GOT3 (cell line): ENCODE results near the gene SKAP1.
"Not testable (repeated sequence)": the region's sequence is repeated elsewhere in the genome, so short reads cannot be mapped to it uniquely, and the experiment has no call there.

Source experiments
- DNase-seq: peaks from one replicate; lab custom pipeline; 2025; ENCODE audit warnings: mixed read lengths; lab: John Stamatoyannopoulos, UW

SKAP1 gene

GRCh38 chr17:48429638-48430586 lies at the start of gene SKAP1:
TSS of gene SKAP1 (minus strand) at chr17:48430214.
- DNase-seq: no peak

- DNase-seq: no peak
These were observed 49.0 kb upstream of the SKAP1 start for GRCh38 chr17:48479014-48479402.

DNA sequence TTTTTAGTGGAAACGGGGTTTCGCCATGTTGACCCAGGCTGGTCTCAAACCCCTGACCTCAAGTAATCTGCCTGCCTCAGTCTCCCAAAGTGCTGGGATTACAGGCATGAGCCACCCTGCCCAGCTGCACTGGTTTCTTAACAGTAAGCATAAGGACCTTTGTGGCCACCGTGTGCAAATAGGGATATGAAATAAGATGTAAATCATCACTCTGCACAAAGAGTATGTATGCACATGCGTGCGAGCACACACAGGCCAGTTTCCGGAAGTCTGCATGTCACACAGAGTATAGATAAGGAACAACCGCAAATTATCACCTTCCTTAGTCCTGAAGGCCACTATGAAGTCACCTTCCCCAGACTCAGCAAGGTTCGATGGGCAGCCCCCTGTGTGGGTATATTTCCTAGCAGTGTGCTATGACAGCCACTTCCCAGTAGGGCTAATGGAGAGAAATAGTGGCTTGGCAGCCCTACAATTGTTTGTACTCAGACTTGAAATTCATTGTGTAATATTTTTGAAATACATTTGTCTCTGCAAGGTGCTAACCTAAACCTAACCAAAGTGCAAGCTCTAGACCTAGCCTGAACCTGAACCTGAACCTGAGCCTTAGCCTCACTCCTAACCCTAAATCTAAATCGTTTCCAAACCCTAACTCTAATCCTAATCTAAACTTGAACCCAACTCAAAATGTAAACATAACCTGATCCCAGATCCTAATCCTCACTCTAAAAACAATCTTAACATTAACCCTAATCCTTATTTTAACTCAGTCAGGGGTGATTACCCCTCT lies 48.4 kb upstream of the SKAP1 start:
- DNase-seq: no peak

DNA sequence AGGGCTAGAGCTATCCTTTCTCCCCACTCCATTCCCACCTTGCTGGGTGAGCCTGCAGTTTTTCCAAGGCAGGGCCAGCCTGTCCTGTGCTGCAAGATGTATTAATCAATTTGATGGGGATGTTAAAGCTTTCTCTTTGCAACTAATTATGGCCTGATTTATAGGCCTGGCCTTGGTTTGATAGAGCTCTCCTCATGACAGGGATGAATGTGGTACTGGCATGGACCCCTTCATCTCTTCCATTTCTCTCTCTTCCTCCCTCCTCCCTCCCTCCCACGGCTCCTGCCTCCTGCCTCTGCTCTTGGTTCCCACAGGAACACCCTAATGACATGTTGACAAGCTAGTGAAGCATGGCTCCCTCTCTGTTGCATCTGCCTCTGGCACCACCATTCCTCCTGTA lies 47.2 kb upstream of the SKAP1 start:
- DNase-seq: no peak

- no peak for DNase-seq
These were observed 42.6 kb upstream of the SKAP1 start for GRCh38 chr17:48472411-48473281.

GRCh38 chr17:48471817-48472410 lies 41.9 kb upstream of the SKAP1 start:
- DNase-seq: no peak

DNA sequence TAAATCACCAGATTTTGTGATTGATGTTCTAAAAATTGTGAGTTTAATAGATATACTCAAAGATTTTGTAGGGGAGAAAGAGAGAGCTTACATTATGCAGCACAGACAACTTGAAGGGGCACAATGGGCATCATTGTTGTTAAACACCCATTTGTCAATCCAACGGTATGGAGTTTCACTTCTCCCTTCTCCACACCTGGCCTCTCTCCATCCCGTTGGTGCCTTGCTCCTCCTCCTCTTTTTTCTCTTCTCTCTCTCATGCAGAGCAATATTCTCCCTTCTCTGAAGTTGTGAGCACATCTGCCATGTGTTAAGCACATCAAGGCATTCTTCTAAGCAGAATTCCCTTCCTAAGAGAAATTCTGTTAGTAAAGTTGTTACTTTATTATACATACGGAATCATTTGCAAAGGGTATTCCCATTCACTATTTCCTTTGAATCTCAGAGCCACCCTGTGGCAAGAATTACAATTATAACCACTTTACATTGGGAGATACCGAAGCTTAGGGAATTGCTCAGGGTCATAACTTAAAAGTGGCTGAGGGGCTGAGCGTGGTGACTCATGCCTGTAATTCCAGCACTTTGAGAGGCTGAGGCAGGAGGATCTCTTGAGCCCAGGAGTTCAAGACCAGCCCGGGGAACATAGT lies 40.5 kb upstream of the SKAP1 start:
- DNase-seq: no peak

GRCh38 chr17:48469227-48469626 lies 39.2 kb upstream of the SKAP1 start:
- no peak for DNase-seq

GRCh38 chr17:48468299-48468698 lies 38.3 kb upstream of the SKAP1 start:
- no peak for DNase-seq

DNA sequence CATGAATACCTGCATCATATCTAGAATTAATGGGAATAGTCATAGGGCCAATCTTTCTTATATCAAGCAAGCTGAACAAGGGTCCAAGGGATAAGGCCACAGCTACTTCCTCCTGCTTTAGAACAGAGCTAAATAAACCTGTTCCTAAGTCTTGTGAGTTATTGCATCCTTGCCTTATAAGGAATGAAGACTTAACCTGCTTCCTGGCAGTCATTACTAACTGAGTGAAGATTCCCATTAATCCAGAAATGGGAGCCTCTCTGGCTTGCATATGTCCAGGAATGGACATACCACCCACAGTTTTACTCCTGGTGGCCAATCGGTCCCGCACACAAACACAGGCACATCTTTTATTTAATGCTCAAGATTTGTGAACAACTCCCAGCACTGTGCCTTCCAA lies 35.9 kb upstream of the SKAP1 start:
- no peak for DNase-seq

DNA sequence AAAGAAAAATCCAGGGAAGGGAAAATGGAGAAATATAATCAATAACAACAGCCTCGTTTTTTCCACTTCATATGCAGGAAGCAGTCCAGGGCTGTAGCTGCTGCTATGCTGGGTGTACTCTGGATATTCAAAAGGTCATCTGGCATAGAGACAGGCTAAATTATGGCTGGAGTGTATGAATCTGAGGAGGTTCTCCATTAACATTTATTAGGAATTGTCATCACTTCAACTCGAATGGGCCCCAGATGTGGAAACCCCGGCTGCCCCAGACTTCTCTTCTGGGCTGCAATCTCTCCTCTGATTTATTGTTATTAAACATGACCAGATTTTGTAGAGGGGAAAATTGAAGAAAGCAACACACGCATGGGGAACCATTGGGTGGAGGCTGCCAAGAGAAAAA lies 33.5 kb upstream of the SKAP1 start:
- no peak for DNase-seq

- no peak for DNase-seq
These were observed 32.9 kb upstream of the SKAP1 start for GRCh38 chr17:48462946-48463345.

- DNase-seq: no peak
These were observed 30.0 kb upstream of the SKAP1 start for GRCh38 chr17:48460052-48460451.

- no peak for DNase-seq
These were observed 29.2 kb upstream of the SKAP1 start for GRCh38 chr17:48459070-48459844.

- no peak for DNase-seq
These were observed 27.2 kb upstream of the SKAP1 start for GRCh38 chr17:48457080-48457836.

GRCh38 chr17:48456589-48456988 lies 26.6 kb upstream of the SKAP1 start:
- no peak for DNase-seq

DNA sequence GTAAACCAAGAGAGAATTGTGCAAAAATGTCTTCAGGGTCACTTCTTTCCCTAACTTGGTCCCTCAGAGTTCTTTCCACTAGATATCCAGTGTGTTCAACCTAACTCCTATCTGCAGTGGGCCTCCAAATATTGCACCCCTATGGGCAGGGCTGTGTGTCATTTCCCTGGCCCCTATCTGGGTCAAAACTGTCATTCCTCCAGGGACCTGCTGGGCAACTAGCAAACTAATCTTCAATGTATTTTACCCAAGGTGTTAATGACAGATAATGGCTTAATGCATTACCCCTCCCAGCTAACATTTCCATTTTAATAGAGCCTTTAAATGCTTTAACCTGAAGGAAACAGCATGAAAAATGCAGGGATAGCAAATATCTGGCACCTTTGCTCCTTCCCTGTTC lies 25.8 kb upstream of the SKAP1 start:
- no peak for DNase-seq

GRCh38 chr17:48453447-48453846 lies 23.4 kb upstream of the SKAP1 start:
- DNase-seq: no peak

DNA sequence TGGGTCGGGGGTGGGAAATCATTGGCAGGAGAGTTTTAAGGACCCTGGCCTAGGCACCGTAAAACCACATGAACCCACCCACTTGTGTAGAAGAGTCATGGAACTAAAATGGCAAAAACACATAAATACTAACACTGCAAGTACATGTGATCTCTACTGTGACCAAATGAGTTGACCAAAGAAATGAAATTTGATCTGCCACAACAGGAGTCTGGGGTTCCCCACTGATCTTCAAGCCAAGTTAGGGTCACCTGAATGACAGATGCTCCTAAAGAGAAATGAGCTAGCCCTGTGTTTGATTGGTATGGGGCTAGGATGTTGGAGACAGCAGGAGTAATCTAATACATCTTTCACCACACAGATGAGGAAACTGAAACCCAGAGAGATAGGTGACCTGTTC lies 21.5 kb upstream of the SKAP1 start:
- no peak for DNase-seq

GRCh38 chr17:48449335-48449734 lies 19.3 kb upstream of the SKAP1 start:
- not testable (repeated sequence) for DNase-seq
